GM21717 (cell line): Measurements from ENCODE around the gene MRPS14.
"Not testable (repeated sequence)": the region's sequence is repeated elsewhere in the genome, so short reads cannot be mapped to it uniquely, and the experiment has no call there.

ENCODE experiments used
- ATAC-seq: cut with Tn5 transposase; IDR thresholded peaks from one replicate; pipeline ENCODE4 v1.9.1; 2021; ENCODE audit warnings: mild to moderate bottlenecking, moderate library complexity; ENCODE audit not compliant: unreplicated experiment

MRPS14 gene

GRCh38 chr1:175024773-175025172 lies 1.5 kb upstream of the MRPS14 start:
- no peak for ATAC-seq

GRCh38 chr1:175023922-175024242 lies 657 bp upstream of the MRPS14 start:
- not testable (repeated sequence) for ATAC-seq

- ATAC-seq, result no peak
Observed at GRCh38 chr1:175019524-175019923, 3.7 kb downstream of the MRPS14 start.

- no peak for ATAC-seq
Observed at GRCh38 chr1:175015243-175015642, 8.0 kb downstream of the MRPS14 start.

GRCh38 chr1:175013445-175013844 lies 9.8 kb downstream of the MRPS14 start:
- ATAC-seq, result no peak

- ATAC-seq, result no peak
Observed at GRCh38 chr1:175009532-175009931, 13.7 kb downstream of the MRPS14 start.

GRCh38 chr1:175005085-175005783 lies 18.0 kb downstream of the MRPS14 start:
- no peak for ATAC-seq

GRCh38 chr1:175003521-175003920 lies 19.7 kb downstream of the MRPS14 start:
- no peak for ATAC-seq

GRCh38 chr1:175002910-175003517 lies 20.2 kb downstream of the MRPS14 start:
- no peak for ATAC-seq

GRCh38 chr1:175000697-175001187 lies 22.5 kb downstream of the MRPS14 start:
- no peak for ATAC-seq

- no peak for ATAC-seq
Observed at GRCh38 chr1:174999936-175000696, 23.1 kb downstream of the MRPS14 start, which contains the start of gene CACYBP. TSS of gene CACYBP (plus strand) at chr1:174999947. CDS start at chr1:175000181, 234 bp downstream.

GRCh38 chr1:174999216-174999935 lies 23.8 kb downstream of the MRPS14 start:
- peak; percentile 76 for ATAC-seq

- ATAC-seq, result peak; percentile 15
Observed at GRCh38 chr1:174998569-174999215, 24.5 kb downstream of the MRPS14 start.

GRCh38 chr1:174997041-174997440 lies 26.2 kb downstream of the MRPS14 start:
- no peak for ATAC-seq

- ATAC-seq, result no peak
Observed at GRCh38 chr1:174996476-174996875, 26.7 kb downstream of the MRPS14 start.

GRCh38 chr1:174995916-174996315 lies 27.3 kb downstream of the MRPS14 start:
- no peak for ATAC-seq

- no peak for ATAC-seq
Observed at GRCh38 chr1:174995121-174995520, 28.1 kb downstream of the MRPS14 start.

GRCh38 chr1:174991473-174991872 lies 31.8 kb downstream of the MRPS14 start:
- no peak for ATAC-seq

GRCh38 chr1:174990382-174990999 lies 32.7 kb downstream of the MRPS14 start:
- ATAC-seq, result no peak

GRCh38 chr1:174989536-174990220 lies 33.5 kb downstream of the MRPS14 start:
- no peak for ATAC-seq
